Measurements from ENCODE around the gene KCNJ6. TPM values are rescaled to one million over a fixed set of nuclear protein-coding genes. Genes with fewer than 3 reads are reported as not detected.

KCNJ6 gene
- total and polyA plus RNA-seq, 10 of the 15 experiments (the other 5 are each of a cell fraction or from before 2014, with no cell fraction given): 0.03 to 0.07 (median 0.04) TPM; not detected in 7

- TF ChIP-seq WRNIP1 (IDR thresholded peaks at IDR 0.05; ENCODE audit: borderline replicate concordance, low read depth, low read length) (no peak), RAD21 (IDR thresholded peaks at IDR 0.05; ENCODE audit: insufficient read depth, low read depth, low read length) (no peak), ELK1 (IDR thresholded peaks at IDR 0.05; ENCODE audit: low read depth, low read length) (no peak), RELA (IDR thresholded peaks at IDR 0.05; ENCODE audit: borderline replicate concordance, partially characterized antibody) (no peak), POLR2AphosphoS2 (IDR thresholded peaks at IDR 0.05; ENCODE audit: low read depth, low read length) (no peak), MYB (IDR thresholded peaks at IDR 0.05; ENCODE audit: borderline replicate concordance, low read depth, low read length) (no peak), IRF3 (IDR thresholded peaks at IDR 0.05) (no peak), HDAC6 (IDR thresholded peaks at IDR 0.05; ENCODE audit: unreplicated experiment) (no peak)
These were observed 95.2 kb downstream of the KCNJ6 start (continued) for GRCh38 chr21:37821092-37821491.

GRCh38 chr21:37819372-37819771 lies 96.9 kb downstream of the KCNJ6 start:
- SMC1A ChIA-PET (ENCODE audit: uncharacterized antibody, unreplicated experiment): interaction anchor here (0.6 kb wide), 1 partner anchor 296 kb away, joined by 3 read pairs; no protein-coding TSS in a partner anchor

More at GRCh38 chr21:37819372-37819771, 96.9 kb downstream of the KCNJ6 start:
- POLR2A ChIA-PET: no interaction called here
- Histone ChIP-seq H3K9me3 (replicated peaks; ENCODE audit: control insufficient read depth, insufficient read depth, low read length) (no peaks in the 10 kb centered on the region; the same call in 2 of the 3 replicates), H3K9ac (ENCODE audit: control insufficient read depth, insufficient read depth, low read length) (no peak overlapping the region), H3K27ac (ENCODE audit: control insufficient read depth, insufficient read depth) (no peak overlapping the region), H2AFZ (ENCODE audit: control insufficient read depth, low read depth, low read length) (no peak overlapping the region), H3K79me2 (ENCODE audit: control insufficient read depth, insufficient read depth, low read length) (no peaks in the 10 kb centered on the region), H3K36me3 (ENCODE audit: control insufficient read depth in 2 of 2, insufficient read depth in 2 of 2, low read length in 1 of 2) (no peaks in the 10 kb centered on the region), H4K20me1 (ENCODE audit: control insufficient read depth, insufficient read depth) (no peaks in the 10 kb centered on the region), H3K27me3 (replicated peaks in 1 of 2; ENCODE audit: control insufficient read depth in 2 of 2, insufficient read depth in 2 of 2, low read length in 1 of 2) (no peaks in the 10 kb centered on the region), H3K4me1 (ENCODE audit: control insufficient read depth, insufficient read depth, low read length) (no peaks in the 10 kb centered on the region), H3K4me2 (ENCODE audit: control insufficient read depth, insufficient read depth) (no peak overlapping the region), H3K4me3 (no peak overlapping the region)
- ATAC-seq: no peak
- DNase-seq (ENCODE audit: low read depth, low spot score): no peak
- BruUV-seq (replicated peaks): no TSS peak
- TF ChIP-seq IRF4 (IDR thresholded peaks at IDR 0.05; ENCODE audit: low read depth, low read length): no peak
- TF ChIP-seq MAX (IDR thresholded peaks at IDR 0.05; ENCODE audit: low read depth, low read length): no peak
- no peak for TF ChIP-seq TARDBP (IDR thresholded peaks at IDR 0.05; ENCODE audit: borderline replicate concordance)
- TF ChIP-seq KLF5 (IDR thresholded peaks at IDR 0.05; ENCODE audit: partially characterized antibody): no peak
- intact Hi-C loops (cut with micrococcal nuclease; ENCODE audit: unreplicated experiment): no loop called here
- no peak for FAIRE-seq
- in situ Hi-C loops (cut with MboI): no loop called here
- RAD21 ChIA-PET (ENCODE audit: unreplicated experiment): no interaction called here
- CTCF ChIA-PET: no interaction called here

All from GM12878 (cell line).